Transverse colon (tissue), 4 donors: ENCODE data around the gene USP48. TPM values are rescaled to one million over a fixed set of nuclear protein-coding genes. Genes with fewer than 3 reads are reported as not detected.
"Not testable (repeated sequence)": the region's sequence is repeated elsewhere in the genome, so short reads cannot be mapped to it uniquely, and the experiment has no call there.

Source experiments
- DNase-seq: peaks from one replicate; pipeline ENCODE4 v3.0.0-alpha.2; 2019
- H3K27ac ChIP-seq, 4 donors: fragments of 200-600 bp; sonication (generic); 2 replicates each; pipeline ENCODE4 v1.5.1; 2016 to 2018; ENCODE audit warnings: inconsistent platforms in 4 of 4
- H3K27me3 ChIP-seq: fragments of 200-600 bp; sonication (generic); 2 replicates; pipeline ENCODE4 v1.5.1; 2017; ENCODE audit warnings: inconsistent platforms
- H3K36me3 ChIP-seq, 4 donors: fragments of 200-600 bp; sonication (generic); 2 replicates each; pipeline ENCODE4 v1.5.1; 2017 to 2019; ENCODE audit warnings: inconsistent platforms in 4 of 4
- H3K4me1 ChIP-seq, 4 donors: fragments of 200-600 bp; sonication (generic); 2 replicates each; pipeline ENCODE4 v1.5.1; 2017 to 2020; ENCODE audit warnings: inconsistent platforms in 4 of 4
- H3K4me3 ChIP-seq, 4 donors: fragments of 200-600 bp; sonication (generic); 1 replicate in 1 of 4; 2 replicates in 3 of 4; pipeline versions ENCODE4 v1.5.1 to v1.6.1; 2017 to 2019; ENCODE audit warnings: inconsistent platforms in 4 of 4
- H3K9me3 ChIP-seq, 2 donors: fragments of 200-600 bp; sonication (generic); 2 replicates each; pipeline ENCODE4 v1.5.1; 2017 to 2019; ENCODE audit warnings: inconsistent platforms in 2 of 2
- EP300 ChIP-seq: sonication (generic); formaldehyde crosslinking; IDR thresholded peaks from one replicate; pipeline ENCODE4 v1.6.1; 2017; ENCODE audit warnings: antibody characterized with exemption, low read depth
- POLR2A ChIP-seq: fragments of 450-650 bp; IDR thresholded peaks from one replicate; pipeline ENCODE4 v1.6.1; 2016; ENCODE audit warnings: antibody characterized with exemption, mild to moderate bottlenecking, moderate library complexity
- POLR2AphosphoS5 ChIP-seq, 3 donors: sonication (generic); formaldehyde crosslinking; IDR thresholded peaks; one replicate each; pipeline ENCODE4 v1.6.1; 2016; ENCODE audit warnings: antibody characterized with exemption in 3 of 3
- WGBS, 2 donors: methylation state at CpG; one replicate each; pipeline ENCODE4 v1.1.5; 2018; ENCODE audit warnings: low coverage in 1 of 2; 5-methylcytosine and 5-hydroxymethylcytosine counted together
- in situ Hi-C, 4 donors: fragments of 200-750 bp; cut with MboI; loops; one replicate each; pipeline versions ENCODE4 v1.15.0 to v1.15.1; 2017; ENCODE audit warnings: low sequenced_read_pairs in 3 of 4, low pct_ligation_motif_present in 1 of 4, low pct_unique_long_range_greater_than_20kb in 1 of 4
- intact Hi-C: fragments of 100-400 bp; cut with DNase I; formaldehyde crosslinking; loops from one replicate; pipeline ENCODE4 v1.15.1; 2023; ENCODE audit warnings: low total_unique reads
- total RNA-seq, 4 donors: library from RNA; depleted of rRNA; stranded (reverse); fragments of >200 nt; gene quantifications; one replicate each; pipeline ENCODE4 v1.1.0, GENCODE V29; 2016
- TF ChIP-seq, protein P1 (sequence below), 5 experiments: fragments of 200-600 bp in 3 of 5; fragments of 450-650 bp in 2 of 5; sonication (generic) in 3 of 5; IDR thresholded peaks; 1 replicate in 2 of 5; 2 replicates in 3 of 5; pipeline ENCODE4 v1.5.1; 2016 to 2017; ENCODE audit warnings: antibody characterized with exemption in 5 of 5, inconsistent platforms in 3 of 5, mild to moderate bottlenecking in 2 of 5, moderate library complexity in 1 of 5

Gene USP48
- total RNA-seq, 4 donors from 2014 or later, result 48.4 to 87.3 (median 51.4) TPM

DNA sequence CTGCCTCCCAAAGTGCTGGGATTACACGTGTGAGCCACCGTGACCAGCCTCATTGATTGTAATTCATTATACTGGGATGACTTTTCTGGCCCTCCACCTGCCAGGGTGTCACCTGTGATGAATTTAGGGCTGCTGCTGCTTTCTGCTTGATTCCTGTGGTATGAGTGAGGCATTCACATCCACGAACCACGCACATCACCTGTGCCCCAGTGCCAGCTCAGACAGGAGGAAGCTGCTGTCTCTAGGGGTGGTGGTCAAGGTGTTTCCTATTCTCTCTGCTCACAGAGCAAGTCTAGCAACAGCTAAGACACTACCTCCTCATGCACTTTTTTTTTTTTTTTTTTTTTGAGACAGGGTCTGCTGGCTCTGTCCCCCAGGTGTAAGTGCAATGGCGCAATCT, 16.8 kb upstream of the USP48 start:
- Histone ChIP-seq H3K27me3 (no peaks in the 10 kb centered on the region), H3K36me3 (no peaks in the 10 kb centered on the region), H3K4me1 (no peaks in the 10 kb centered on the region), H3K9me3 (no peaks in the 10 kb centered on the region), H3K4me3 (no peak overlapping the region), H3K27ac (no peak overlapping the region)
- intact Hi-C loops, result no loop called here
- in situ Hi-C loops, result no loop called here
- no peak for TF ChIP-seq POLR2A
- no peak for TF ChIP-seq POLR2AphosphoS5 (IDR thresholded peaks at IDR 0.05)
- TF ChIP-seq EP300, result no peak
- TF ChIP-seq, protein P1, sequence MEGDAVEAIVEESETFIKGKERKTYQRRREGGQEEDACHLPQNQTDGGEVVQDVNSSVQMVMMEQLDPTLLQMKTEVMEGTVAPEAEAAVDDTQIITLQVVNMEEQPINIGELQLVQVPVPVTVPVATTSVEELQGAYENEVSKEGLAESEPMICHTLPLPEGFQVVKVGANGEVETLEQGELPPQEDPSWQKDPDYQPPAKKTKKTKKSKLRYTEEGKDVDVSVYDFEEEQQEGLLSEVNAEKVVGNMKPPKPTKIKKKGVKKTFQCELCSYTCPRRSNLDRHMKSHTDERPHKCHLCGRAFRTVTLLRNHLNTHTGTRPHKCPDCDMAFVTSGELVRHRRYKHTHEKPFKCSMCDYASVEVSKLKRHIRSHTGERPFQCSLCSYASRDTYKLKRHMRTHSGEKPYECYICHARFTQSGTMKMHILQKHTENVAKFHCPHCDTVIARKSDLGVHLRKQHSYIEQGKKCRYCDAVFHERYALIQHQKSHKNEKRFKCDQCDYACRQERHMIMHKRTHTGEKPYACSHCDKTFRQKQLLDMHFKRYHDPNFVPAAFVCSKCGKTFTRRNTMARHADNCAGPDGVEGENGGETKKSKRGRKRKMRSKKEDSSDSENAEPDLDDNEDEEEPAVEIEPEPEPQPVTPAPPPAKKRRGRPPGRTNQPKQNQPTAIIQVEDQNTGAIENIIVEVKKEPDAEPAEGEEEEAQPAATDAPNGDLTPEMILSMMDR (IDR thresholded peaks at IDR 0.05), result no peak
- no peak for DNase-seq
- 80 to 82% methylated on average over 1 to 5 of the region's 5 CpGs for WGBS, 2 donors

DNA sequence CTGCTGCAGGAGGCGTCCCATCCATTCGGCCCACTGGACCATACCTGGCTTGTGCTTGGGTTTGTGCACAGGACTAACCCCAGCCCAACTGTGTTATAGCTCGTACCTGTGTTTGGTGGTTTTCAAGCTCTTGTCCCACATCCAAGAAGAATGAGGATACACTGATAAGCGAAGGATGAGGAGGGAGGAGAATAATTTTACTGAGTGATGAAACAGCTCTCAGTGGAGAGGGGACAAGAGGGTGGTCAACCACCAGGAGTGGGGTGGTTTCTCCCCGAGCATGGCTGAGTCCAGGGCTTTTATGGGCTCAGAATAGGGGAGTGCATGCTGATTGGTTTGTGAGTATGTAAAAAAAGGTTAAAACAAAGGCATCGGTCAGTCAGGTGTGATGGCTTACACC, 12.1 kb upstream of the USP48 start:
- in situ Hi-C loops, result no loop called here

DNA sequence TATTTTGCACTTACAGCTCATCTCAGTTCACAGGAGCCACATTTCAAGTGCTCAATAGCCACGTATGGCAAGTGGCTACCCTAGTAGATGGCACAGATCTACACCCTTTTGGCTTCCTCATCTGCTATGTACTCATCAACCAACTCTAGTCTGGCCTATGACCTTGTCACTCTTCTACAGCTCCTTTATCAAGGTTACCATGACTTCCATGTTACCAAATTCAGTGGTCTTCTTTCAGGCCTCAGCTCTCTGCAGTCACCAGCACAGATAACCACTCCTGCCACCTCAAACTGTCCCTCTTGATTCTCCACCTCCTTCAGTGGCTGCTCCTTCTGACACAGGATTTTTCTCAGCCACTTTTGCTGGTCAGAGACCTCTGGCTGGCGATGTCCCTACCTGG, 11.7 kb upstream of the USP48 start:
- 94 to 96% methylated on average over 2 of the region's 2 CpGs for WGBS, 2 donors
- intact Hi-C loops, result no loop called here

More for the DNA sequence above, 12.1 kb upstream of the USP48 start:
- Histone ChIP-seq H3K4me1 (no peaks in the 10 kb centered on the region), H3K9me3 (no peaks in the 10 kb centered on the region), H3K36me3 (no peaks in the 10 kb centered on the region), H3K4me3 (no peak overlapping the region), H3K27ac (no peak overlapping the region), H3K27me3 (no peaks in the 10 kb centered on the region)
- no peak for TF ChIP-seq POLR2A
- no peak for TF ChIP-seq EP300
- WGBS, 2 donors, result 94 to 98% methylated on average over 2 to 6 of the region's 6 CpGs
- no peak for DNase-seq
- intact Hi-C loops, result no loop called here

DNA sequence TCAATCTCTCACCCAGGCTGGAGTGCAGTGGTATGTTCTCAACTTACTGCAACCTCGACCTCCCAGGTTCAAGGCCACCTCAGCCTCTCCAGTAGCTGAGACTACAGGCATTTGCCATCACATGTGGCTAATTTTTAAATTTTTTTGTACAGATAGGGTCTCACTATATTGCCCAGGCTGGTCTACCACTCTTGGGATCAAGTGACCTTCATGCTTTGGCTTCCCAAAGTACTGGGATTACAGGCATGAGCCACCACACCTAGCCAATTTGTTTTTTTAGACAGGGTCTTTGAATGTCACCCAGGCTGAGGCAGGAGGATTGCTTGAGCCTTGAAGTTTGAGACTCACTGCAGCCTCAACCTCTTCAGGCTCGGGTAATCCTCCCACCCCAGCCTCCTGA, 10.2 kb upstream of the USP48 start:
- in situ Hi-C loops, result no loop called here
- no peaks in the 10 kb centered on the region for H3K9me3 ChIP-seq
- no peaks in the 10 kb centered on the region for H3K4me1 ChIP-seq
- H3K27me3 ChIP-seq, result no peaks in the 10 kb centered on the region
- no peak overlapping the region for H3K27ac ChIP-seq
- TF ChIP-seq POLR2AphosphoS5 (IDR thresholded peaks at IDR 0.05) (no peak), POLR2A (no peak)
- no peak for DNase-seq
- H3K4me3 ChIP-seq, result no peak overlapping the region
- WGBS, 2 donors, result 83 to 92% methylated on average over 2 of the region's 2 CpGs
- H3K36me3 ChIP-seq, result no peaks in the 10 kb centered on the region
- intact Hi-C loops, result no loop called here

More for the DNA sequence above, 11.7 kb upstream of the USP48 start:
- H3K36me3 ChIP-seq, result no peaks in the 10 kb centered on the region
- no peak overlapping the region for H3K27ac ChIP-seq
- no peak overlapping the region for H3K4me3 ChIP-seq
- no peak for DNase-seq
- no peaks in the 10 kb centered on the region for H3K9me3 ChIP-seq
- no peaks in the 10 kb centered on the region for H3K27me3 ChIP-seq
- no peaks in the 10 kb centered on the region for H3K4me1 ChIP-seq
- in situ Hi-C loops, result no loop called here
- TF ChIP-seq, protein P1 (IDR thresholded peaks at IDR 0.05), result no peak
- TF ChIP-seq POLR2AphosphoS5 (IDR thresholded peaks at IDR 0.05) (no peak), POLR2A (no peak), EP300 (no peak)

DNA sequence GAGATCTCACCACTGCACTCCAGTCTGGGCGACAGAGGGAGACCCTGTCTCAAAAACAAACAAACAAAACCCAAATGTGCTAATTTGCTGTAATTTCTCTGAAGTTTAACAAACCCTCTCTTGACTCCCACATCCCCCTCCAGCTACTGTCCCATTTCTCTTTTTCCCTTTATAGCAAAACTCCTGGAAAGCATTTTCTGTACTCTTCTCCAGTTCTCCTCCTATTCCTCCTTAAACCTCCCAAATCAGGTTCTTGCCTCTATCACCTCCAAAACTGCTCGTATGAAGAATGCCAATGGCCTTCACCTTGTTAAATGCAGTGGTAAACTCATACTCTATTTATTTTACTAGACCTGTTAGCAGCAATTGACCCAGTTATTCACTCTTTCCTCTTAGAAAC, 3.7 kb upstream of the USP48 start:
- TF ChIP-seq, protein P1 (IDR thresholded peaks at IDR 0.05), result no peak
- TF ChIP-seq EP300 (no peak), POLR2A (no peak), POLR2AphosphoS5 (IDR thresholded peaks at IDR 0.05) (no peak)
- intact Hi-C loops (no loop called here), in situ Hi-C loops (no loop called here)
- Histone ChIP-seq H3K27me3 (no peaks in the 10 kb centered on the region), H3K9me3 (no peaks in the 10 kb centered on the region), H3K4me1 (peaks cover 1 to 16% (median 6%) of the 10 kb centered on the region in 4 donors), H3K27ac (no peak overlapping the region), H3K4me3 (no peak overlapping the region), H3K36me3 (no peaks in the 10 kb centered on the region)
- WGBS, 2 donors, result 83 to 85% methylated on average over 2 of the region's 2 CpGs
- DNase-seq, result no peak

DNA sequence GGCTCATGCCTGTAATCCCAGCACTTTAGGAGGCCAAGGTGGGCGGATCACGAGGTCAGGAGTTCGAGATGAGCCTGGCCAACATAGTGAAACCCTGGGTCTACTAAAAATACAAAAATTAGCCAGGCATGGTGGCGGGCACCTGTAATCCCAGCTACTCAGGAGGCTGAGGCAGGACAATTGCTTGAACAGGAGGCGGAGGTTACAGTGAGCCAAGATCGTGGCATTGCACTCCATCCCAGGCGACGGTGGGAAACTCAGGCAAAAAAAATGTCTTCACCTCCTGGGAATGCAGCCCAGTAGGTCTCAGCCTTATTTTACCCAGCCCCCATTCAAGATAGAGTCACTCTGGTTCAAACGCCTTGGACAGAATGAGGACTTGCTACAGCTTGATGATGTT, 2.8 kb upstream of the USP48 start:
- H3K27ac ChIP-seq, H3K4me3 ChIP-seq, DNase-seq, H3K36me3 ChIP-seq, in situ Hi-C loops, H3K9me3 ChIP-seq, H3K27me3 ChIP-seq, intact Hi-C loops: not testable (repeated sequence)
- 90% methylated on average over 9 of the region's 9 CpGs; no CpG with 5 or more reads in 1 of the 2 donors for WGBS, 2 donors
- peaks cover 7 to 25% (median 14%) of the 10 kb centered on the region in 4 donors for H3K4me1 ChIP-seq
